Endothelial cell (in vitro differentiated cells): ENCODE measurements around the gene FOXD4L6. TPM values are rescaled to one million over a fixed set of nuclear protein-coding genes. Genes with fewer than 3 reads are reported as not detected.
A peak's percentile ranks its signal among the peaks of the same experiment; 100 is the strongest.
"Not testable (repeated sequence)": the region's sequence is repeated elsewhere in the genome, so short reads cannot be mapped to it uniquely, and the experiment has no call there.

Experiments
- DNase-seq: peaks from one replicate; pipeline ENCODE4 v3.0.0; 2021; ENCODE audit warnings: low spot score
- H3K27ac Mint-ChIP-seq: one replicate; pipeline ENCODE4 v1.8.0; 2021; ENCODE audit warnings: mixed read lengths, inconsistent platforms; ENCODE audit not compliant: unreplicated experiment
- H3K27me3 Mint-ChIP-seq: one replicate; pipeline ENCODE4 v1.8.0; 2021; ENCODE audit warnings: mild to moderate bottlenecking, moderate library complexity, mixed read lengths, inconsistent platforms; ENCODE audit not compliant: unreplicated experiment
- H3K36me3 Mint-ChIP-seq: one replicate; pipeline ENCODE4 v1.8.0; 2021; ENCODE audit warnings: mild to moderate bottlenecking, low read depth, mixed read lengths, inconsistent platforms; ENCODE audit not compliant: unreplicated experiment
- H3K4me1 Mint-ChIP-seq: one replicate; pipeline ENCODE4 v1.8.0; 2021; ENCODE audit warnings: mild to moderate bottlenecking, mixed read lengths, inconsistent platforms; ENCODE audit not compliant: unreplicated experiment
- H3K4me3 Mint-ChIP-seq: one replicate; pipeline ENCODE4 v1.8.0; 2021; ENCODE audit warnings: mild to moderate bottlenecking, mixed read lengths, inconsistent platforms; ENCODE audit not compliant: unreplicated experiment
- H3K9me3 Mint-ChIP-seq: one replicate; pipeline ENCODE4 v1.8.0; 2021; ENCODE audit warnings: mixed read lengths, inconsistent platforms; ENCODE audit not compliant: unreplicated experiment
- total RNA-seq: library from RNA; stranded (reverse); fragmentation: NEBNext Ultra II Directional; extraction: Animal tissue kit (Norgen Biotek cat#: 25700); gene quantifications from one replicate; pipeline ENCODE4 v1.2.1, GENCODE V29; 2021; ENCODE audit not compliant: unreplicated experiment
- TF ChIP-seq, protein P1 (sequence below): fragments of 200-600 bp; sonication (generic); IDR thresholded peaks from one replicate; pipeline ENCODE4 v1.5.0; 2021; ENCODE audit warnings: antibody characterized with exemption; ENCODE audit not compliant: unreplicated experiment

The FOXD4L6 gene
- total RNA-seq, 1 donor from 2014 or later = not detected

DNA sequence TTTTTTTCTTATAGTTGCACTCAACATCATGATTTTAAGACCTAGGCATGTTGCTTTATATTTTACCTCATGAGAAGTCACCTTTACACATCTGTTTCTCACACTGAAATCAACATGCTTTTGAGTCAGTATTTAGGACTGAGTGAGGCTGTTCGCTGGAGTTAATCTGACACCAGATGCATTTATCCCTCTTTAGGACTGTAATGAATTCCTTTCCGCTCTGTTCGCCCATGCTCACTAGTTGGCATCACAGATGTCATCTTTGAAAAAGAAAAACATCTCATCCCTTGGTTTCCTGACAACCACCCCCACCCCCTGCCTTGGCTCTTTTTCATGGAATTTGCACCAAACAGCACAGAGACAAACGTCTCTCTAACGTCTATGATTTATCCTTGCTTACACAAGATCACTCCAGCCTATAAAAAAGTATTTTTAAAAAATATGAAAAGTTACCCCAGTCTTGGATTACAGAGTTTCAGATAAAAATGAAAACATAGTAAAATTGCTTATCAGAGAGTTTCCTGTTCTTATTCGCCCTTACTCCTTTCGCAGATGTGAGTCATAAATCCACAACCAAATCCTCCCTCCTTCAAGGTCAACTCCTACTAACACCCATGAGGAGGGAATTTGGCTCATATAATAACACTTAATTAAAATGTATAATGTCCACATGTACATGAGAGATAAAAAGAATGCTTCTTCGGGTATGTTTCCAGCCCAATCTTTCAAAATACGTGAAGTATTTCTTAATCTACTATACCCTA is 34.3 kb downstream of the FOXD4L6 start:
- not testable (repeated sequence) for H3K9me3 Mint-ChIP-seq, H3K4me1 Mint-ChIP-seq, H3K27me3 Mint-ChIP-seq, H3K4me3 Mint-ChIP-seq, H3K27ac Mint-ChIP-seq, DNase-seq, H3K36me3 Mint-ChIP-seq

DNA sequence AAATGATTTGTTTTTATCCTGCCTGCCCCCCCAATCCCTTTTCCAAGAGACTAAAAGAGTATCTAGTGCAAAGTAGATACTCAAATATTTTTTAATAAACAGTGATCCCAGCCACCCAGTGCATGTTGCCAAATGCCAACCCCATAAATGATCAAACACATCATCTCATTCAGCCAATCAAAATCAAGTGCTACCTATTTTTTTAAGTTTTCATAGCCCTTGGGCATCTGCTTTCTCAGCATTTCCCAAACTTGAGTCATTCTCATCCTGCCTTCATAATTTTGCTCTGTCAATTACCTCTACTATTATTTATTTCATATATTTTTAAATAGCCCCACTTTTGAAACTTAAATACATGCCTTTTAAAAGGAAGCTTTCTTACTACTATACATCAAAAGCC is 37.6 kb downstream of the FOXD4L6 start:
- not testable (repeated sequence) for DNase-seq, H3K4me3 Mint-ChIP-seq, H3K9me3 Mint-ChIP-seq, H3K27ac Mint-ChIP-seq, H3K36me3 Mint-ChIP-seq, H3K27me3 Mint-ChIP-seq, H3K4me1 Mint-ChIP-seq

DNA sequence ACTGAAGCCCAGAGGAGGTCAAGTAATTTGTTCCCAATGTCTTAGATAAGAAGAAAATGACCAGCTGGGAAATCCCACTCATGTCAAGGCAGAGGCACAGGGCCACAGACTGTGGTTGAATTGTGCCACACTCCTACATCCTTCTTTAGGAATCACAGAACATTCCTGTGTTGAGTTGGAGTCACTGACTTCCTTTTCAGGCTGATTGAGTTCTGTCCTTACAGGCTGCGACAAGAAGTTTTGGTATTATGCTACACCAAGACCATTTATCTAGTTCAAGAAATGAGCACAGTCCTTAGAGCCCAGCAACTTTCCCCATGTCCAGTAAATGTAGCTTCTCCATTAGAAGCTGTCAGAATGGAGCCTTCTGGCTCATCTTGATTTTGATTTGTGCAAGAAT is 38.1 kb downstream of the FOXD4L6 start:
- not testable (repeated sequence) for H3K4me3 Mint-ChIP-seq, H3K36me3 Mint-ChIP-seq, DNase-seq, H3K27ac Mint-ChIP-seq, H3K4me1 Mint-ChIP-seq, H3K9me3 Mint-ChIP-seq, H3K27me3 Mint-ChIP-seq

DNA sequence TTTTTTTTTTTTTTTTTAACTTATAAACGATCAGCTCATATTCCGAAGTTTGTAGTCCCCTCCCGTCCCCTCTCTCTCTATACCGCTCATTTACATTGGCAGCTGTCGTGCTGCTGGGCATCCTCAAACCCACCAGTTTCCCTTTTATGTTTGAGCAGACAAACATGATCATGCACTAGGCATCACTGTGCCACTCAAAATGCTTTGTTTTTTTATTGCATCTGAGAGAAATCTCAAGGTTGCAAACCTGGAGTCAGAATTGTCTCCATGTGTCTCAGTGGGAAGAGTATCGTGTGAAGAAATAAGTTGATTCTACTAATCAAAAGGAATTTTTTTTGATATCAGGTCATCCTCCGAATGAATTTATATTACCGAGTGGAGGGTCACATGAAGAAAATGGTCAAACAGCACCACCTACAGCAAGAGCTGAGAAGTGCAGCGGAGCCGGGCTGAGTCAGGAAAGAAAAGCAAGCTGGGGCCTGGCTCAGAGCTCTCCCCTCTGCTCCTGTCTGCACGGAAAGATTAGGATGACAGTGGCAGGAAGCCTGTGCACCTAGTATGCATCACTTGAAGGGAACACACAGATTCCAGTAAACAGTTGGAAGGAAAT is 39.9 kb downstream of the FOXD4L6 start:
- H3K36me3 Mint-ChIP-seq, H3K27ac Mint-ChIP-seq, H3K4me3 Mint-ChIP-seq, H3K27me3 Mint-ChIP-seq, H3K9me3 Mint-ChIP-seq, H3K4me1 Mint-ChIP-seq, DNase-seq: not testable (repeated sequence)
- TF ChIP-seq, protein P1, sequence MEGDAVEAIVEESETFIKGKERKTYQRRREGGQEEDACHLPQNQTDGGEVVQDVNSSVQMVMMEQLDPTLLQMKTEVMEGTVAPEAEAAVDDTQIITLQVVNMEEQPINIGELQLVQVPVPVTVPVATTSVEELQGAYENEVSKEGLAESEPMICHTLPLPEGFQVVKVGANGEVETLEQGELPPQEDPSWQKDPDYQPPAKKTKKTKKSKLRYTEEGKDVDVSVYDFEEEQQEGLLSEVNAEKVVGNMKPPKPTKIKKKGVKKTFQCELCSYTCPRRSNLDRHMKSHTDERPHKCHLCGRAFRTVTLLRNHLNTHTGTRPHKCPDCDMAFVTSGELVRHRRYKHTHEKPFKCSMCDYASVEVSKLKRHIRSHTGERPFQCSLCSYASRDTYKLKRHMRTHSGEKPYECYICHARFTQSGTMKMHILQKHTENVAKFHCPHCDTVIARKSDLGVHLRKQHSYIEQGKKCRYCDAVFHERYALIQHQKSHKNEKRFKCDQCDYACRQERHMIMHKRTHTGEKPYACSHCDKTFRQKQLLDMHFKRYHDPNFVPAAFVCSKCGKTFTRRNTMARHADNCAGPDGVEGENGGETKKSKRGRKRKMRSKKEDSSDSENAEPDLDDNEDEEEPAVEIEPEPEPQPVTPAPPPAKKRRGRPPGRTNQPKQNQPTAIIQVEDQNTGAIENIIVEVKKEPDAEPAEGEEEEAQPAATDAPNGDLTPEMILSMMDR = peak; percentile 68

DNA sequence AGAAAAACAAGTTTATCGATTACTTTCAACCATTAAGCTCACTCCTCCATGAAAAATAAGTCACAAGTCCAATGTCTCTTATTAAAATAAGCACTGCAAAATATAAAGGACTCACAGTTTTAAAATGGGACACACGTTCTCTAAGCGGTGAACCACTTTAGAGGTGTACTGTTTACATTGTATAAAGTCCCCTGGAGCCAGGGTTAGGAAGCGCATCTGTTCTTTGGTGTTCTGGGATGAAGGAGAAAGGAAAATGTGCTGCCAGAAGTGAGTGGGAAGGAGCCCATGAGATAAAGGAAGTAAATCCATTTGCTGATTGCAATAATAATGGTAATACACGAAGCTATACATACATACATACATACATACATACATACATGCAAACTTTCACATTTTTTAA is 40.6 kb downstream of the FOXD4L6 start:
- not testable (repeated sequence) for H3K4me1 Mint-ChIP-seq, DNase-seq, H3K36me3 Mint-ChIP-seq, H3K27me3 Mint-ChIP-seq, H3K9me3 Mint-ChIP-seq, H3K4me3 Mint-ChIP-seq
- H3K27ac Mint-ChIP-seq = peak overlapping the region; percentile 53

DNA sequence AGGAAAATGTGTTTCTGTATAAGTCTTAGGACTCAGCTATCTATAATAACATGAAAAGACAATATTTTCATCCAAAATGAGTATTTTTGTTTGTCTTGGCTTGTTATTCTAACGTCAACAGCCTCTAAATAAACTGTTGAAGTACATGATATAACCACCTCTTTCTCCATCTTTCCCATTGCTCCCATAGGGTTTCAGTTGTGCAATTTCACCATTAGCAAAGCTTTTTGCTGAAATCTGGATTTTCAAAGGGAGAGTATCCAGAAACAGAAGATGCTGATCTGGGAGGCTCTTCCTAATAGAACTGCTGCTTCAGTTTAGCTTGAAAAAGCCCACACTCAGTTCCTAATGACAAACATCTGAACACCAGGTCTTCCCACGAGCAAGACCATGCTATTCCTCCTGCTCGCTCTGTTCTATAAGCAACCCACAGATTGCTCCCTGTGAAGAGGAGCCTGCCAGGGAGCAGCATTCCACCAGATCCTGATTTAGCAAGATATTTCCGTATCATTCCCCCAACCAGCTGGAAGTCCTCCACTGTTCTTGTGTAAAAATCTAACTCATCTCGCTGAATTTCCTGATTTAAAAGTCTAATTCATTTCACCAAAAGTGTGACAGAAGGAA is 41.2 kb downstream of the FOXD4L6 start:
- not testable (repeated sequence) for H3K4me3 Mint-ChIP-seq, H3K27ac Mint-ChIP-seq, DNase-seq, H3K4me1 Mint-ChIP-seq, H3K36me3 Mint-ChIP-seq, H3K9me3 Mint-ChIP-seq, H3K27me3 Mint-ChIP-seq

DNA sequence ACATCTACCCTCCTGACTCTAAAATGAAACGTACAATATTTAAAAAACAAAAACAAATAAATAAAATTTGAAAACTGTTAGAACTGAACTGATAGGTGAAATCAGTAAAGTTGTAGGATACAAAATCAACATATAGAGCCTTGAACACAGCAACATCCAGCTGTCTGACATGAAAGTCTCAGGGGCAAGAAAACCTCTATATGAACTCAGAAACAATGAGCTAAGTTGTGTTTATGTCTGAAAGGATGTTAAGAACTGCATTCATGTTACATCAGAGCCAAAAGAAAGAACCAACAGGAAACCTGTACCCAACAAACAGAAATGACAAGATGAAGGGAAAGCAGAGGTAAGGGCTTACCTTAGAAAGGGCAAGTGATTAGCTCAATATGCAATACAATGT is 41.8 kb downstream of the FOXD4L6 start:
- not testable (repeated sequence) for H3K27ac Mint-ChIP-seq, H3K36me3 Mint-ChIP-seq, DNase-seq, H3K9me3 Mint-ChIP-seq, H3K4me3 Mint-ChIP-seq, H3K4me1 Mint-ChIP-seq, H3K27me3 Mint-ChIP-seq

DNA sequence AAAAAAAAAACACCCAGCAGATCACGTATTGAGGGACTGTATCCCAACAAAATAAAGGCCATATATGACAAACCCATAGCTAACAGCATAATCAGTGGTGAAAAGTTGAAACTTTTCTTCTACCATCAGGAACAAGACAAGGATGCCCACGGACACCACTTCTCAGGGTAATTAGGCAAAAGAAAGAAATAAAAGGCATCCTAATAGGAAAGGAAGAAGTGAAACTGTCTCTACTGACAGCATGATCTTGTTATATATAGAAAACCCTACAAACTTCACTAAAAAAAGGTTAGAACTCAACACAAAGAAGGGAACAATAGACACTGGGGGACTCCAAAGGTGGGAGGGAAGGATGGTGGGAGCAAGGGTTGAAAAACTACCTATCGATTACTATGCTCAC is 42.3 kb downstream of the FOXD4L6 start:
- DNase-seq, H3K27ac Mint-ChIP-seq, H3K4me1 Mint-ChIP-seq, H3K36me3 Mint-ChIP-seq, H3K9me3 Mint-ChIP-seq, H3K27me3 Mint-ChIP-seq, H3K4me3 Mint-ChIP-seq: not testable (repeated sequence)

DNA sequence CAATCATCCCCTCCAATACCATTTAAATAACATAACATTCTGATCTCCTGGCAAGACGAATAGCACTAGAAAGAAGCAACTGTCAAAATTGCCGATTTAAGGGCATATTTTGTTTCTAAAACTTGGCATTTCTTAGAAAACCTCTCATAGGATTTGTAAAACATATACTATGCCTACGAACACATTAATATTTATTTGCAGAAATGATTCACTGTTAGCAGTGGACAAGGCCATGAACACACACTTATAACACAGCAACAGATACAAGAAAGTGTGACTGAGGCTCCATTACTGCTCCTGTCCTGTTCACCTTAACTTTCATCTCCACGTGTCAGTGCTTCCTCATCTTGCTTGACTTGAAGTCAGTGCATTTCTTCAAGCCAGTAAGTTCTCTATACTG is 46.1 kb downstream of the FOXD4L6 start:
- H3K4me1 Mint-ChIP-seq, H3K27me3 Mint-ChIP-seq, H3K36me3 Mint-ChIP-seq, DNase-seq, H3K27ac Mint-ChIP-seq, H3K9me3 Mint-ChIP-seq, H3K4me3 Mint-ChIP-seq: not testable (repeated sequence)

DNA sequence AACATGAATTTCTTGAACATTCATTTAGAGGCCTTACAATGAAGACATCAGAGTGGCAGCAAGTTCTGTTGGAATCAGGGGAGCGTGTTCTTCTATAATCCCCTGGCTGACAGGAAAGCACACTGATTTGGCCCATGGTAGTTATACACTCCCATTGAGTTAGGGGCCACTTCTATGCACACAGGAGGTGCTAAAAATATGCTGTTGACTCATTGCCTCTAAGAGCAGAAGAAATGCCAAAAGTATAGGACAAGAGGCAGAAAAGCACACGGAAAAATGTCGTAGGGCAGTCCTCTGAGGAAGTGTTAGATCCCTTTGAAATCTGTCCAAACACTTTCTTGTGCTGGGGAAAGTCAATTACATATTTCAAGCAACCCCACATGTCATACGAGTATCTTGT is 49.0 kb downstream of the FOXD4L6 start:
- not testable (repeated sequence) for H3K27ac Mint-ChIP-seq, H3K4me3 Mint-ChIP-seq, DNase-seq, H3K27me3 Mint-ChIP-seq, H3K4me1 Mint-ChIP-seq, H3K9me3 Mint-ChIP-seq, H3K36me3 Mint-ChIP-seq

DNA sequence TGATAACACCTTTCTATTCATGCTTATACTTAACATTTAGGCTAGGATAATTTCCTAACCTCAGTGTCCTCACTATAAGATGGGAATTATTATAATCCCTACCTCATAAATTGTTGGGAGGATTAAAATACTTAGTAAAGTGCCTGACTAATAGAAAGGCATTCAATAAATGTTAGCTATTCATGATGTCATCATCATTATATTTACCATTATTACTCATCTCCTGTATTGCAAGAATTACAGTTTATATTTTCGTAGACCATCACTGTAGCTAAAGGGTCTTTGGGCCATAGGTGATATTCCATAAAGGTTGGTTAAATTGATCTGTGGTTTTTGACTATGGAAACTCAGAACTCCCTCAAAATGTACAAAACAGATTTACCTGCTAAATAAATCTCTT is 50.9 kb downstream of the FOXD4L6 start:
- not testable (repeated sequence) for H3K9me3 Mint-ChIP-seq, H3K4me1 Mint-ChIP-seq, DNase-seq, H3K27ac Mint-ChIP-seq, H3K4me3 Mint-ChIP-seq, H3K36me3 Mint-ChIP-seq
- H3K27me3 Mint-ChIP-seq = peaks cover 14% of the 10 kb centered on the region
